SU-DHL-6 (cell line): ENCODE measurements around the gene BLM.

Experiments
- H2AFZ ChIP-seq: fragments of 200-600 bp; sonication (generic); 2 replicates; pipeline ENCODE4 v1.6.1; 2014; ENCODE audit warnings: low read depth, mild to moderate bottlenecking, moderate library complexity, mixed read lengths, antibody characterized with exemption, low read length; ENCODE audit not compliant: severe bottlenecking
- H3F3A ChIP-seq: fragments of 200-600 bp; shearing (Covaris generic); 2 replicates; pipeline ENCODE4 v1.6.0; 2016; ENCODE audit warnings: antibody characterized with exemption, mild to moderate bottlenecking; ENCODE audit not compliant: insufficient read depth
- H3K27ac ChIP-seq: fragments of 200-600 bp; sonication (generic); 2 replicates; pipeline ENCODE4 v1.5.1; 2016; ENCODE audit warnings: low read depth, mild to moderate bottlenecking, low read length, moderate library complexity, mixed read lengths
- H3K27me3 ChIP-seq: fragments of 200-600 bp; sonication (generic), shearing (Covaris generic); 2 replicates; pipeline ENCODE4 v1.6.0; 2014; ENCODE audit warnings: mild to moderate bottlenecking, low read length
- H3K36me3 ChIP-seq: fragments of 200-600 bp; sonication (generic); 2 replicates; pipeline ENCODE4 v1.6.1; 2014; ENCODE audit warnings: mild to moderate bottlenecking, low read length, mixed read lengths
- H3K4me2 ChIP-seq: fragments of 300-600, 200-600 bp; shearing (Covaris generic), sonication (generic); 2 replicates; pipeline ENCODE4 v1.6.0; 2014; ENCODE audit warnings: low read length, low read depth, mild to moderate bottlenecking; ENCODE audit not compliant: poor library complexity, severe bottlenecking
- H3K4me3 ChIP-seq: fragments of 200-600 bp; sonication (generic); 2 replicates; pipeline ENCODE4 v1.5.1; 2014; ENCODE audit warnings: antibody characterized with exemption, low read length, mild to moderate bottlenecking, mixed read lengths; ENCODE audit not compliant: insufficient read depth, poor library complexity, severe bottlenecking
- H3K79me2 ChIP-seq: fragments of 200-600 bp; sonication (generic); 2 replicates; pipeline ENCODE4 v1.6.1; 2014; ENCODE audit warnings: mild to moderate bottlenecking, low read length, moderate library complexity; ENCODE audit not compliant: insufficient read depth
- H3K9ac ChIP-seq: fragments of 200-600 bp; sonication (generic); 2 replicates; pipeline ENCODE4 v1.7.0; 2014; ENCODE audit warnings: mild to moderate bottlenecking, low read length
- H3K9me2 ChIP-seq: fragments of 200-600 bp; sonication (generic); replicated peaks from 2 replicates; pipeline ENCODE4 v1.6.1; 2014; ENCODE audit warnings: low read length; ENCODE audit not compliant: insufficient read depth
- H3K9me3 ChIP-seq: fragments of 200-600 bp; sonication (generic); 2 replicates; pipeline ENCODE4 v1.6.1; 2014; ENCODE audit warnings: low read length, mixed read lengths; ENCODE audit not compliant: insufficient read depth
- H4K20me1 ChIP-seq: fragments of 200-600 bp; sonication (generic); 2 replicates; pipeline ENCODE4 v1.6.1; 2014; ENCODE audit warnings: low read depth, mild to moderate bottlenecking, antibody characterized with exemption, low read length, moderate library complexity, mixed read lengths
- CTCF ChIP-seq: fragments of 200-600 bp; sonication (generic); IDR thresholded peaks from one replicate; pipeline ENCODE4 v1.5.1; 2017; ENCODE audit warnings: antibody characterized with exemption, mild to moderate bottlenecking, low read length, moderate library complexity; ENCODE audit not compliant: insufficient read depth, poor library complexity, severe bottlenecking
- EZH2phosphoT487 ChIP-seq: fragments of 200-600 bp; sonication (generic), shearing (Covaris generic); conservative IDR thresholded peaks from 2 replicates; pipeline ENCODE4 v1.6.1; 2018; ENCODE audit warnings: mild to moderate bottlenecking, antibody characterized with exemption, low read length, moderate library complexity, mixed read lengths

Gene BLM

DNA sequence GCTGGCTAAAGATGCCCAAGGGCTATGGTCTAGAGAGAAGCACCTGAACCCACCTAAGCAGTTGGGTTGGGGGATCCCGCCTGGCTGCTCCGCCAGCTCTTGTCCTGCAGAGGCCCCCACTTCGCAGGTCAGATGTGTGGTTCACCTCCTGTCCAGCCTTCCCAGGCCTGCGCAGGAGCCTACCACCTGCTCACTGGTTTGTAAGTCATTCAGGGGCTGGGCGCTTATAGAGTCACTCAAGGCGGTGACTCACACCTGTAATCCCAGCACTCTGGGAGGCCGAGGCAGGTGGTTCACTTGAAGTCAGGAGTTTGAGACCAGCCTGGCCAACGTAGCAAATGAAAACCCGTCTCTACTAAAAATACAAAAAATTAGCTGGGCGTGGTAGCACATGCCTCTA is 147.4 kb downstream of the BLM start:
- no peak overlapping the region for H3K4me2 ChIP-seq

GRCh38 chr15:90865702-90866101 is 148.6 kb downstream of the BLM start:
- no peak overlapping the region for H3K4me2 ChIP-seq

More for the DNA sequence above, 147.4 kb downstream of the BLM start:
- Histone ChIP-seq H3K9me2 (no peaks in the 10 kb centered on the region), H3K9me3 (no peaks in the 10 kb centered on the region), H3K36me3 (no peaks in the 10 kb centered on the region), H2AFZ (no peak overlapping the region), H3F3A (no peaks in the 10 kb centered on the region), H3K79me2 (no peaks in the 10 kb centered on the region), H4K20me1 (no peaks in the 10 kb centered on the region), H3K27ac (no peak overlapping the region), H3K27me3 (no peaks in the 10 kb centered on the region), H3K9ac (no peak overlapping the region), H3K4me3 (no peak overlapping the region)
- TF ChIP-seq EZH2phosphoT487 (no peak), CTCF (no peak)

More at GRCh38 chr15:90865702-90866101, 148.6 kb downstream of the BLM start:
- Histone ChIP-seq H3K27ac (no peak overlapping the region), H3F3A (no peaks in the 10 kb centered on the region), H2AFZ (no peak overlapping the region), H3K27me3 (no peaks in the 10 kb centered on the region), H3K9me2 (no peaks in the 10 kb centered on the region), H4K20me1 (no peaks in the 10 kb centered on the region), H3K4me3 (no peak overlapping the region), H3K9ac (no peak overlapping the region), H3K79me2 (no peaks in the 10 kb centered on the region), H3K9me3 (no peaks in the 10 kb centered on the region), H3K36me3 (no peaks in the 10 kb centered on the region)
- TF ChIP-seq CTCF (no peak), EZH2phosphoT487 (no peak)
